Progenitor cell of endocrine pancreas (in vitro differentiated cells): ENCODE results near the gene PMEL. TPM values are rescaled to one million over a fixed set of nuclear protein-coding genes. Genes with fewer than 3 reads are reported as not detected.
"Not testable (repeated sequence)": the region's sequence is repeated elsewhere in the genome, so short reads cannot be mapped to it uniquely, and the experiment has no call there.

ENCODE experiments used
- DNase-seq: peaks from one replicate; pipeline ENCODE4 v3.0.0; 2021; ENCODE audit warnings: low spot score; ENCODE audit not compliant: unreplicated experiment
- H3K27ac Mint-ChIP-seq: 2 replicates; pipeline ENCODE4 v1.8.0; 2021; ENCODE audit warnings: mild to moderate bottlenecking, moderate library complexity, mixed read lengths
- H3K27me3 Mint-ChIP-seq: 2 replicates; pipeline ENCODE4 v1.8.0; 2021; ENCODE audit warnings: mixed read lengths
- H3K36me3 Mint-ChIP-seq: 2 replicates; pipeline ENCODE4 v1.8.0; 2022; ENCODE audit warnings: mixed read lengths; ENCODE audit not compliant: insufficient read depth
- H3K4me1 Mint-ChIP-seq: 2 replicates; pipeline ENCODE4 v1.8.0; 2021; ENCODE audit warnings: low read depth, mixed read lengths
- H3K4me3 Mint-ChIP-seq: 2 replicates; pipeline ENCODE4 v1.8.0; 2021; ENCODE audit warnings: low read depth, mild to moderate bottlenecking, moderate library complexity, mixed read lengths
- H3K9me3 Mint-ChIP-seq: 2 replicates; pipeline ENCODE4 v1.8.0; 2021; ENCODE audit warnings: low read depth, mixed read lengths
- CTCF ChIP-seq: fragments of 200-600 bp; sonication (generic); IDR thresholded peaks from one replicate; pipeline ENCODE4 v1.5.0; 2021; ENCODE audit warnings: antibody characterized with exemption, mild to moderate bottlenecking; ENCODE audit not compliant: unreplicated experiment
- total RNA-seq: library from RNA; stranded (reverse); gene quantifications from 2 replicates; pipeline ENCODE4 v1.2.1, GENCODE V29; 2021

The PMEL gene
- total RNA-seq, 1 donor from 2014 or later: 3.7 TPM

DNA sequence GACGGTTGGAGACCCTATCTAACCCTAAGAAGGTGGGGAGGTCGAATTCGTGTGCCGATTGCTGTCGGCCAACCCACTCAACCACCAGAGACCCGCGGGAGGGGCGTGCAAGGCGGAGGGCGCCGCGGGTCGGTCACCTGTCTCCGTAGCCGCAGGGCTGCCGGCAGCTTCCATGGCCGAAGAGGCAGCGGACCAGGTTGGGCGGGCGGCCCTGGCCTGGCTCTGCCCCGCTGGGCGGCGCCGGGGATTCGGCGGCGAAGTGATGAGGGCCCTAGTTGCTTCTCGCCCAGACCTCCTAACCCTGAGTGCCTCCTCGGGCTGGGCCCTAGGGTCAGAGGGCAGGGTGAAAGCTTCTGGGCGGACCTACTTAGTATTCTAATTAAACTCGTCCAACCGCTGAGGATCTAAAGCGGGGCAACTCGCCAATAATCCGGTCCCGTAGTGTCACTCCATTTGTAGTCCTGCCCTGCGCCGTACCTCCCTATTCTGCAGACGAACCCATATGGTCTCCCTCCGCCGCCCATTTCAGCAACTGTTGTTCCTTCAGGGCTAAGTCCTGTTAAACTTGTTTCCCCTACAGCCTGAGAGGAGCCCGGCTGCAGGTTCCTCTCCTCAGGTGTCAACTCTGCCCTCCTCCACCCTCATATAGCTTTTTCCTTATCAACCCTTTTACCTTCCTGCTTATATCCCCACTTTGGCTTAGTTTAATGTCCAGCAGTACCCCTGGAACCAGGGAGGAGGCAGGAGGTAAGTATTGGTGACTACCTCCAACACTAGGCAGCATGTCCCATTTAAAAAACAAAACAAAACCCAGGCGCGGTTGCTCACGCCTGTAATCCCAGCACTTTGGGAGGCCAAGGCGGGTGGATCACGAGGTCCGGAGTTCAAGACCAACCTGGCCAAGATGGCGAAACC, 38.0 kb downstream of the PMEL start, which contains the start of gene PYM1:
Gene PYM1, minus strand, starts transcription at position 307 of the 915 bp plus-strand sequence. Its CDS starts 133 bp downstream, at position 174.
- DNase-seq: peak; percentile 44

GRCh38 chr12:55926738-55927587, 38.9 kb downstream of the PMEL start:
- H3K27me3 Mint-ChIP-seq: peaks cover 6% of the 10 kb centered on the region
- peaks cover 28% of the 10 kb centered on the region for H3K4me1 Mint-ChIP-seq
- peak overlapping the region; percentile 99 for H3K4me3 Mint-ChIP-seq
- no peaks in the 10 kb centered on the region for H3K9me3 Mint-ChIP-seq
- peaks cover 4% of the 10 kb centered on the region for H3K36me3 Mint-ChIP-seq
- peak; percentile 79 for DNase-seq
- H3K27ac Mint-ChIP-seq: peak overlapping the region; percentile 99
- peak; percentile 81 for TF ChIP-seq CTCF

More for the DNA sequence above, 38.0 kb downstream of the PMEL start, which contains the start of gene PYM1:
- H3K4me1 Mint-ChIP-seq: peaks cover 31% of the 10 kb centered on the region
- H3K27me3 Mint-ChIP-seq: peaks cover 13% of the 10 kb centered on the region
- peaks cover 2% of the 10 kb centered on the region for H3K36me3 Mint-ChIP-seq
- peak within 1 kb of the TSS; percentile 99 for H3K27ac Mint-ChIP-seq
- peak; percentile 6 for TF ChIP-seq CTCF
- peak within 1 kb of the TSS; percentile 99 for H3K4me3 Mint-ChIP-seq
- H3K9me3 Mint-ChIP-seq: no peaks in the 10 kb centered on the region

DNA sequence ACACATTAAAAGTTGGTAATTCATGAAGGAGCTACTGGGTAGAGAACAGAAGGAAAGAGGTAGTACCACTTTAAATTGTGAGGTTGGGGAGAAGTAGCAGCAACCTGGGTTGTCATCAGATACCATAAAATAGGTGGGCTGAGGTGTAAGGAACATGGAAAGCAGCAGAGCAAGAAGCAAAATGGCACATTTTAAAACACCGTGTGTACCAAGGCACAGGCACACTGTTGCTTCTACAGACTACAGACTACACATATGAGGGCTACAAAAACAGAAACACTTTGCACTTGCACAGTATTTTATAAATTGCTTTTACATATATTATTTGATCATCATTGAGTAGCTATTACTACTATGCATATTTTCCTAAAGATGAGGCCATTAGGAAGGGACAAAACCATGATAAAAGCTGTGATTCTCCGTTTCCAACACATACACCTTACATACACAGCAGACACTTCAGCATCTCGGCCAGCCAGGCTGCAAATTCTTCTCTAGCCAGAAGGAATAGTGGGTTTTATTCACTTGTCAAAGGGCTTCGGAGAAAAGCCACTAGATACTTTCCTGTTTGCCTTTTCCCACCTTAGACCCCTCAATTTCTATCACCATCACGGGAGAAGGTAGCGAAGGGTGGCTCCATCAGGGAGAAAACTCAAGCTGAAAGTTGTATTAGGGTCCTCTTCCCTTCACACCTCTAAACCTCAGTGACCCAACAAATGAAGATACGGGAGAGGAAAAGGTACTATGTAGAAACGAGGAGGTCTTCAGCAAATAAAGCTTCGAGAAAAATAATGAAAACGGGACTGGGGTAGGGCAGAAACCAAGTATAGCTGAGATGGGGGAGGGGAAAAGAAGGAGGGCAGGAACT, 39.7 kb downstream of the PMEL start:
- Mint-ChIP-seq H3K4me3 (peak overlapping the region; percentile 99), H3K4me1 (peaks cover 22% of the 10 kb centered on the region), H3K27me3 (peaks cover under 1% of the 10 kb centered on the region), H3K9me3 (no peaks in the 10 kb centered on the region), H3K36me3 (peaks cover 4% of the 10 kb centered on the region), H3K27ac (peak overlapping the region; percentile 99)
- DNase-seq: no peak
- no peak for TF ChIP-seq CTCF

- DNase-seq: no peak
- peaks cover 4% of the 10 kb centered on the region for H3K36me3 Mint-ChIP-seq
- peaks cover 19% of the 10 kb centered on the region for H3K4me1 Mint-ChIP-seq
- H3K4me3 Mint-ChIP-seq: peak overlapping the region; percentile 99
- H3K27ac Mint-ChIP-seq: peak overlapping the region; percentile 99
- no peaks in the 10 kb centered on the region for H3K9me3 Mint-ChIP-seq
- TF ChIP-seq CTCF: no peak
- H3K27me3 Mint-ChIP-seq: no peaks in the 10 kb centered on the region
Observed at GRCh38 chr12:55925371-55925770, 40.5 kb downstream of the PMEL start.

GRCh38 chr12:55923648-55924047, 42.2 kb downstream of the PMEL start:
- H3K27ac Mint-ChIP-seq, H3K36me3 Mint-ChIP-seq, DNase-seq, H3K9me3 Mint-ChIP-seq, H3K27me3 Mint-ChIP-seq, H3K4me3 Mint-ChIP-seq: not testable (repeated sequence)
- peaks cover 16% of the 10 kb centered on the region for H3K4me1 Mint-ChIP-seq
